Measurements from ENCODE around the gene PCDH10. TPM values are rescaled to one million over a fixed set of nuclear protein-coding genes. Genes with fewer than 3 reads are reported as not detected.
A peak's percentile ranks its signal among the peaks of the same experiment; 100 is the strongest.

PCDH10 gene, protein sequence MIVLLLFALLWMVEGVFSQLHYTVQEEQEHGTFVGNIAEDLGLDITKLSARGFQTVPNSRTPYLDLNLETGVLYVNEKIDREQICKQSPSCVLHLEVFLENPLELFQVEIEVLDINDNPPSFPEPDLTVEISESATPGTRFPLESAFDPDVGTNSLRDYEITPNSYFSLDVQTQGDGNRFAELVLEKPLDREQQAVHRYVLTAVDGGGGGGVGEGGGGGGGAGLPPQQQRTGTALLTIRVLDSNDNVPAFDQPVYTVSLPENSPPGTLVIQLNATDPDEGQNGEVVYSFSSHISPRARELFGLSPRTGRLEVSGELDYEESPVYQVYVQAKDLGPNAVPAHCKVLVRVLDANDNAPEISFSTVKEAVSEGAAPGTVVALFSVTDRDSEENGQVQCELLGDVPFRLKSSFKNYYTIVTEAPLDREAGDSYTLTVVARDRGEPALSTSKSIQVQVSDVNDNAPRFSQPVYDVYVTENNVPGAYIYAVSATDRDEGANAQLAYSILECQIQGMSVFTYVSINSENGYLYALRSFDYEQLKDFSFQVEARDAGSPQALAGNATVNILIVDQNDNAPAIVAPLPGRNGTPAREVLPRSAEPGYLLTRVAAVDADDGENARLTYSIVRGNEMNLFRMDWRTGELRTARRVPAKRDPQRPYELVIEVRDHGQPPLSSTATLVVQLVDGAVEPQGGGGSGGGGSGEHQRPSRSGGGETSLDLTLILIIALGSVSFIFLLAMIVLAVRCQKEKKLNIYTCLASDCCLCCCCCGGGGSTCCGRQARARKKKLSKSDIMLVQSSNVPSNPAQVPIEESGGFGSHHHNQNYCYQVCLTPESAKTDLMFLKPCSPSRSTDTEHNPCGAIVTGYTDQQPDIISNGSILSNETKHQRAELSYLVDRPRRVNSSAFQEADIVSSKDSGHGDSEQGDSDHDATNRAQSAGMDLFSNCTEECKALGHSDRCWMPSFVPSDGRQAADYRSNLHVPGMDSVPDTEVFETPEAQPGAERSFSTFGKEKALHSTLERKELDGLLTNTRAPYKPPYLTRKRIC
- total RNA-seq: not detected

DNA sequence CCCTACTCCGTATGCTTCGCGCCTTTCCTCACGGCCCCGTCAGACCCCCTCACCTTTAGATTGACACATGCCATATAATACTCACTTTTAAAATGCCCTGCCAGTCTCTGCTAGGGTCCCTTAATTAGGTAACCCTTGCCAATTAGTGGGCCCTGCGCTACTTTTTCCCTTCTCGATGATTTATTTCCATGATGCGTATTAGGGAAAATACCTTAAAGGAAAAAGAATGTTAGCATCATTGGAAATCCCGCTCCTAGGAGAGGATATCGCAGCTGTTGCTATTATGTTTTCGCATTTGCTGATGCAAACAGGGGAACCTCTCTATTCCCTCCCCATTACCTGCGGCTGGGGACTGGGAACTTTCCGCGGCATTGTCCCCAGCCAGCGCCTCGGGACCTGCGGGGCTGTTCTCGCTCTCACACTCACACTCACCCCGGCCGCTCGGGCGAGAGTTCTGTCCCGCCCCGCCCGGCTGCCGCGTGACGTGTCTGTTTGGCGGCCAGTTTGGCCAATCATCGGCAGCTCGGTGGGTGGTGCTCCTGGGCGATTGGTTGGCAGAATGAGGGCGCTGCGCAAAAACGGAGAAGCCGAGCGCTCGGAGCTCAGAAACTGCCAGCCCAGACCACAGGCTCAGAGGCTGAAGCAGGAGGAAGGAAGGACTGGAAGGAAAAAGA lies at the start of gene PCDH10:
PCDH10 (plus strand) TSS at position 605 of the 674 bp plus-strand sequence. CDS start 847 bp downstream, outside the sequence.
- no peak within 1 kb of the TSS for H3K27ac Mint-ChIP-seq
- CTCF ChIA-PET: interaction anchor here (0.6 kb wide), 1 partner anchor 783 kb away, joined by 3 read pairs; no protein-coding TSS in a partner anchor
- peak within 1 kb of the TSS; percentile 65 for H3K4me3 Mint-ChIP-seq
- H3K4me1 Mint-ChIP-seq: peaks cover 27% of the 10 kb centered on the region
- ATAC-seq (peak; percentile 93), DNase-seq (peak; percentile 81)
- POLR2A ChIA-PET: no interaction called here
- peaks cover 72% of the 10 kb centered on the region for H3K27me3 Mint-ChIP-seq
- intact Hi-C loops (cut with DNase I, micrococcal nuclease): loop anchor here in 1 of 2 experiments (5.0 kb wide), 1 partner anchor 1788 kb away; no protein-coding TSS in a partner anchor
- H3K9me3 Mint-ChIP-seq (ENCODE audit: low read depth): no peaks in the 10 kb centered on the region
- H3K36me3 Mint-ChIP-seq (ENCODE audit: low read depth): peaks cover 3% of the 10 kb centered on the region

DNA sequence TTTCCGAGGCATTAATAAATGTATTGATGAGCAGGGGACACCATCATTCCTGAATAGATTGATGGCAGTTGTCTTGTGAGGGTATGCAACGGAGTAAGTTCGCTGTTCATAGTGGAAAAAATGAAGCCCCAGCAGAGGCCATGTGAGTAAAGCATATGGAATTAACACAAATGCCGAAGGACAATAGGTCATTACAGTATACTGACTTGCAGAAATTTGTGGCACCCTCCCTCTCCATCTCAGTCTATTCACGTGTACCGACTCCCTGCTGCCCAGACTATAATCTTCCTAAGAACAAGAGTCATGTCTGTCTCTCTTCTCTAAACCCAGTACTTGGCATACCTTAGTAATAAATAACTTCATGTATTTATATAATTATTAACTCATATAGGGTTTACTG lies 47.1 kb upstream of the PCDH10 start:
- Mint-ChIP-seq H3K27ac (no peak overlapping the region), H3K27me3 (no peaks in the 10 kb centered on the region), H3K4me3 (no peak overlapping the region), H3K4me1 (no peaks in the 10 kb centered on the region), H3K9me3 (ENCODE audit: low read depth) (no peaks in the 10 kb centered on the region), H3K36me3 (ENCODE audit: low read depth) (no peaks in the 10 kb centered on the region)
- intact Hi-C loops (cut with DNase I, micrococcal nuclease): no loop called here
- ATAC-seq (no peak), DNase-seq (no peak)
- ChIA-PET CTCF (no interaction called here), POLR2A (no interaction called here)

DNA sequence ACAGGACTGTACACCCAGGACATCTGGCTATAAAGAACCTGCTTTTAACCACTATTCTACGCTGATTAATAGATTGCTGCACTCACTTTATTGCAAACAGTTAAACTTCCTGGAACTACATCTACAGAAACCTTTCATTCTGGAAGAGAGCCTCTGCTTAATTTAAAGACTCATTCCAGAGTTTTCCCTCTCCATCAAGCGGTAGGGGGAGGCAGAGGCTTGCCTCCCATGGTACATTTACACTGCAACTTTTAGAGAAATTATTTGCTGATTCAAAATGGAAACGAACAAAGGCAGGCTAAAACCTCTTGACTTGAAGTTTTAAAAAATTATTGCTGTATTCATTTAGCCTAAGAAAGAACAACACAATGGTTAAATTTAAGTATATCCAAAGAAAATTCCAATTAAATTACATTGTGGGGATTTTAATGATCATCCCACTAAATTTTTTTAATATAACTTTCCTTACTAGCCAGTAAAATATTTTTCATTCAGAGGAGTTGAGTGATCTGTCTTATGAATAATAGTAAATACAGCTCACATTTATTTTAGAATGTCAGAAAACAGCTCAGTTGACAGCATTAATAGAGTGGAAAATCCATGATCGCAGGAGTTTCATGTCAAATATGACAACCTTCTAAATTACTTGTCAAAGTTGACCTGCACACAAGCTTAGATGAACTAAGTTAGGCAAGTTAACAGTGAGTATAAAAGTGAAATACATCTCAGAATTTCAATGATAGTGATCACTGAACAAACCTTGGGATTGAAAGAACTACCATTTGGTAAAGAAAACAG lies 46.3 kb upstream of the PCDH10 start:
- ChIA-PET POLR2A (no interaction called here), CTCF (interaction anchor here (0.7 kb wide), 1 partner anchor 321 kb away, joined by 3 read pairs; no protein-coding TSS in a partner anchor)
- H3K4me3 Mint-ChIP-seq: no peak overlapping the region
- no peaks in the 10 kb centered on the region for H3K4me1 Mint-ChIP-seq
- H3K9me3 Mint-ChIP-seq (ENCODE audit: low read depth): no peaks in the 10 kb centered on the region
- no peaks in the 10 kb centered on the region for H3K27me3 Mint-ChIP-seq
- no peak overlapping the region for H3K27ac Mint-ChIP-seq
- intact Hi-C loops (cut with DNase I, micrococcal nuclease): no loop called here
- H3K36me3 Mint-ChIP-seq (ENCODE audit: low read depth): no peaks in the 10 kb centered on the region
- ATAC-seq (no peak), DNase-seq (no peak)

- Mint-ChIP-seq H3K27ac (no peak overlapping the region), H3K4me1 (no peaks in the 10 kb centered on the region), H3K9me3 (ENCODE audit: low read depth) (peaks cover 3% of the 10 kb centered on the region), H3K4me3 (no peak overlapping the region), H3K27me3 (no peaks in the 10 kb centered on the region), H3K36me3 (ENCODE audit: low read depth) (no peaks in the 10 kb centered on the region)
- no peak for DNase-seq
- CTCF ChIA-PET: no interaction called here
- intact Hi-C loops (cut with DNase I, micrococcal nuclease): no loop called here
- ATAC-seq: no peak
- POLR2A ChIA-PET: no interaction called here
Measured at GRCh38 chr4:133112641-133113040, 36.5 kb upstream of the PCDH10 start.

GRCh38 chr4:133124746-133125145 lies 24.3 kb upstream of the PCDH10 start:
- Mint-ChIP-seq H3K36me3 (ENCODE audit: low read depth) (no peaks in the 10 kb centered on the region), H3K4me3 (no peak overlapping the region), H3K27ac (no peak overlapping the region), H3K27me3 (no peaks in the 10 kb centered on the region), H3K9me3 (ENCODE audit: low read depth) (no peaks in the 10 kb centered on the region), H3K4me1 (no peaks in the 10 kb centered on the region)
- CTCF ChIA-PET: no interaction called here
- no peak for DNase-seq
- intact Hi-C loops (cut with DNase I, micrococcal nuclease): no loop called here
- ATAC-seq: no peak
- POLR2A ChIA-PET: no interaction called here

- no peaks in the 10 kb centered on the region for H3K4me1 Mint-ChIP-seq
- CTCF ChIA-PET: no interaction called here
- peaks cover 4% of the 10 kb centered on the region for H3K9me3 Mint-ChIP-seq (ENCODE audit: low read depth)
- H3K36me3 Mint-ChIP-seq (ENCODE audit: low read depth): no peaks in the 10 kb centered on the region
- no peak for DNase-seq
- ATAC-seq: no peak
- POLR2A ChIA-PET: no interaction called here
- intact Hi-C loops (cut with DNase I, micrococcal nuclease): no loop called here
- no peak overlapping the region for H3K27ac Mint-ChIP-seq
- H3K27me3 Mint-ChIP-seq: no peaks in the 10 kb centered on the region
- H3K4me3 Mint-ChIP-seq: no peak overlapping the region
Measured at GRCh38 chr4:133127500-133127899, 21.6 kb upstream of the PCDH10 start.

- Mint-ChIP-seq H3K36me3 (ENCODE audit: low read depth) (no peaks in the 10 kb centered on the region), H3K9me3 (ENCODE audit: low read depth) (peaks cover 4% of the 10 kb centered on the region), H3K27ac (no peak overlapping the region), H3K4me3 (no peak overlapping the region), H3K27me3 (no peaks in the 10 kb centered on the region), H3K4me1 (no peaks in the 10 kb centered on the region)
- intact Hi-C loops (cut with DNase I, micrococcal nuclease): no loop called here
- ATAC-seq (no peak), DNase-seq (no peak)
- ChIA-PET CTCF (no interaction called here), POLR2A (no interaction called here)
Measured at GRCh38 chr4:133129237-133129636, 19.9 kb upstream of the PCDH10 start.

DNA sequence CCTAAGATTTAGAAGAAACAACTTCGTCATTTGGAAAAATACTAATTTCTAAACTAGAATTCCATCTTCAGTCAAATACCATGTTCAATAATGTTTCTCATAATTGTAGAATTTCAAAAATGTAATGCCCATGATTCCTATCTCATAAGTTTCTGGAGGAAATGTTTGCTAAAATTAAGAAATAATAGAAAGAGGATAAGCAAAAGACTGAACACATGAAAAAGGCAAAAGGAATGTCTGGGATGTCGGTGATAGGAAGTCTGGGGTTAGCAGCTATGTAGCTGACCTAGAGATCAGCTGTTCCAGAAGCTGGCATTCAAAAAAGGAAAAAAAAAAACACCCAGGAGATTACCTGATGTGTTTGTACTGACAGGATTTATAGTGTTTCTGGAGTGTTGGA lies 18.9 kb upstream of the PCDH10 start:
- CTCF ChIA-PET: no interaction called here
- H3K27me3 Mint-ChIP-seq: no peaks in the 10 kb centered on the region
- ATAC-seq: no peak
- peaks cover 4% of the 10 kb centered on the region for H3K9me3 Mint-ChIP-seq (ENCODE audit: low read depth)
- H3K27ac Mint-ChIP-seq: no peak overlapping the region
- DNase-seq: no peak
- intact Hi-C loops (cut with DNase I, micrococcal nuclease): no loop called here
- no peaks in the 10 kb centered on the region for H3K36me3 Mint-ChIP-seq (ENCODE audit: low read depth)
- no peak overlapping the region for H3K4me3 Mint-ChIP-seq
- POLR2A ChIA-PET: no interaction called here
- no peaks in the 10 kb centered on the region for H3K4me1 Mint-ChIP-seq

DNA sequence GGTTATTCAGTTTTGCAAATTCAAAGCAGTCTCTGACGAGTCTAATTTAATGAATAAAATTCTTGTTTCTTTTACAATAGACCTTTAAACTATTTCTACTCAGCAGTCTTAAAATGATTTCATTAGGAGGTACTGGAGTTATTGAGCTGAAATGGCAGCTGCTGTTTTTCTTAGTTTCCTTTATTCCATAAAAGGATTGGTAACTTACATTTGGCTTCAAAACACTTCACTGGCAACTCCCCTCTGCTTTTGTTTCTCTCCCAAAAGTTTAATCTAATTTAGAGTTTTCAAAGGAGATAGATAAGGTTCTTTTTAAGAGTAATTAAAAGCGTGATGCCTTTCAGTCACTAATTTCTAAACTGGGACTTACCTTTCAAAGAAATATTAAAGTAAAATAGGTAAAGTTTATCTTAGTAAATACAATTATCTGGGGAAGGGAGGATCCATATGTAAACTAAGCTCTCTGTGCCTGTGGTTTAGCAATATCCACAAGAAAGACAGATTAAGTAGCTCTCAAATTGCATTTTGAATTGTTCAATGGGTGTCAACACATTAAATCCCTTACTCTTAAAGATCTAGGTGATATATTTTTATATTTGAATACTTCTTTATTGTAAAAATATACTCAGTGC lies 17.1 kb upstream of the PCDH10 start:
- no peak for ATAC-seq
- no peaks in the 10 kb centered on the region for H3K4me1 Mint-ChIP-seq
- H3K9me3 Mint-ChIP-seq (ENCODE audit: low read depth): peaks cover 4% of the 10 kb centered on the region
- no peaks in the 10 kb centered on the region for H3K36me3 Mint-ChIP-seq (ENCODE audit: low read depth)
- POLR2A ChIA-PET: no interaction called here
- H3K27me3 Mint-ChIP-seq: no peaks in the 10 kb centered on the region
- intact Hi-C loops (cut with DNase I, micrococcal nuclease): no loop called here
- CTCF ChIA-PET: no interaction called here
- no peak overlapping the region for H3K4me3 Mint-ChIP-seq
- H3K27ac Mint-ChIP-seq: no peak overlapping the region
- no peak for DNase-seq

DNA sequence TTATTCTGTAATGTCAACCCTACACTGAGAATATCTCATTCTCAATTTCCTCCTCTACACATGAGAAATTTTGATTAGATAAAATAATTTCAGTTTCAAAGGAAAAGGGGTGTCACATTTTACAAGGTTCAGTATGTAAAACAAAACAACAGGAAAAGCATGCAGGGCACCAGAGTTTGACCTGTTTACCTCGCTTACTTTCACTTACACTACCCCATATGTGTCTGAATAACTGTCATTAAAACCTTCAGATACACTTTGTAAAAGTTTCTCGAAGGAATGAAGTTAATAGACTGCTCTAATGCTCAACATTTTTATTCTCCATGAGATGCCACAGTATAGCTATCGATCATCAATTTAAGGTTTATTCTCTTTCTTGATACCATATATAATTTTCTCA lies 12.3 kb upstream of the PCDH10 start:
- DNase-seq: no peak
- intact Hi-C loops (cut with DNase I, micrococcal nuclease): no loop called here
- Mint-ChIP-seq H3K36me3 (ENCODE audit: low read depth) (no peaks in the 10 kb centered on the region), H3K4me1 (no peaks in the 10 kb centered on the region), H3K27ac (no peak overlapping the region), H3K4me3 (no peak overlapping the region), H3K9me3 (ENCODE audit: low read depth) (no peaks in the 10 kb centered on the region), H3K27me3 (no peaks in the 10 kb centered on the region)
- no peak for ATAC-seq
- POLR2A ChIA-PET: no interaction called here
- CTCF ChIA-PET: no interaction called here

DNA sequence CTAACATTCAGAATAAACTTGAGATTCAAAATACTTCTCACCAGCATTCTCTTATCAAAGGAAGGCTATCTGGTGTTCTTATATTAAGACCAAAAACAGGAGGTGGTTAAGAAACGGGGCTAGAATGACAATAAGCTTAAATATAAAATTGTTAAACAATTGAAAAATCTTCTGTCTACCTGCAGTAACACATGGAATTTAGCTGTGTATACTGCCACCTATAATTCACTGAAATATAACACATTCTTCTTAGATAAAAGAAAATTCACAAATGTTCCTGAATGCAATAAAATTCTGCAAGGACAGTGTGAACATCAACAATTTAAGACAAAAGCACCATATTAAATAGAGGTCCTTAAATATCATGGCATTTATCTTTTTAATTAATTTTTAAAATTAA lies 11.5 kb upstream of the PCDH10 start:
- H3K4me3 Mint-ChIP-seq: no peak overlapping the region
- DNase-seq: no peak
- H3K9me3 Mint-ChIP-seq (ENCODE audit: low read depth): no peaks in the 10 kb centered on the region
- intact Hi-C loops (cut with DNase I, micrococcal nuclease): no loop called here
- no peaks in the 10 kb centered on the region for H3K36me3 Mint-ChIP-seq (ENCODE audit: low read depth)
- H3K4me1 Mint-ChIP-seq: no peaks in the 10 kb centered on the region
- ATAC-seq: no peak
- H3K27ac Mint-ChIP-seq: no peak overlapping the region
- ChIA-PET CTCF (no interaction called here), POLR2A (no interaction called here)
- no peaks in the 10 kb centered on the region for H3K27me3 Mint-ChIP-seq
